ENCODE measurements around the gene NUP205. TPM values are rescaled to one million over a fixed set of nuclear protein-coding genes. Genes with fewer than 3 reads are reported as not detected.

The NUP205 gene
- total RNA-seq, 1 experiment from 2014 or later = 90.4 TPM

DNA sequence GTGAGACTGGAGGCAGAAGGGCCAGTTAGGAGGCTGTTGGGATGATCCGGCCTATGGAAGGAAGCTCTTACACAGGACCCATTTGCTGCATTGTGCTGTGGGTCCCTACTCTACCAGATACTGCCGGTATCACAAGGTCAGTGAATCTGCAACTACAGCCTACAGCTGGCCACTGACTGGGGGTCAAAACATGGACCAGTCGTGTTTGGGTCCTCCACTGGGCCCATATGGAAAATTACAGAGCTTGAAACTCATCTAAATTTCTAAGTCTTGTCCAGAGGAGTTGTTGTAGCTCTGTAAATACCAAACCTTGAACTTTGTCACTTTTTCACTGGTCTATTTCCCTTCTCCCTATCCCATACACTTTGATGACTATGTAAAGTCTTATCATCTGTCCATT lies 5.6 kb upstream of the NUP205 start:
- in situ Hi-C loops (cut with HindIII; ENCODE audit: low pct_unique_long_range_greater_than_20kb, low sequenced_read_pairs) = no loop called here
- ChIA-PET CTCF (no interaction called here), POLR2A (no interaction called here)

GRCh38 chr7:135553346-135553745 lies 4.4 kb upstream of the NUP205 start:
- TF ChIP-seq TCF7L2 (IDR thresholded peaks at IDR 0.05; ENCODE audit: low read depth, low read length) = no peak
- no peak for TF ChIP-seq CTCF (IDR thresholded peaks at IDR 0.05)
- TF ChIP-seq SIN3A (IDR thresholded peaks at IDR 0.05; ENCODE audit: borderline replicate concordance, insufficient read depth, low read depth, low read length) = no peak
- TF ChIP-seq POLR2AphosphoS5 (IDR thresholded peaks at IDR 0.05; ENCODE audit: low read depth, low read length) = no peak
- TF ChIP-seq REST (IDR thresholded peaks at IDR 0.05; ENCODE audit: insufficient read depth in 1 of 2, low read depth in 2 of 2, low read length in 1 of 2) = no peak
- ChIA-PET POLR2A (no interaction called here), CTCF (no interaction called here)
- Histone ChIP-seq H3K36me3 (ENCODE audit: control insufficient read depth, insufficient read depth, low read length) (no peaks in the 10 kb centered on the region; the same call in 1 of the 2 replicates), H3K4me1 (ENCODE audit: control insufficient read depth, insufficient read depth, low read length) (no peaks in the 10 kb centered on the region), H3K4me3 (ENCODE audit: low read depth in 2 of 2, low read length in 2 of 2) (no peak overlapping the region), H3K27ac (ENCODE audit: low read length) (no peak overlapping the region), H3K9me3 (ENCODE audit: control insufficient read depth, insufficient read depth, low read depth, low read length) (no peaks in the 10 kb centered on the region), H3K27me3 (ENCODE audit: control insufficient read depth, insufficient read depth, low read length) (no peaks in the 10 kb centered on the region)
- no TSS peak for BruUV-seq (replicated peaks)
- DNase-seq (ENCODE audit: low read depth, low spot score) (no peak), ATAC-seq (no peak)
- in situ Hi-C loops (cut with HindIII; ENCODE audit: low pct_unique_long_range_greater_than_20kb, low sequenced_read_pairs) = no loop called here
- intact Hi-C loops (cut with micrococcal nuclease; ENCODE audit: unreplicated experiment) = no loop called here

More for the DNA sequence above, 5.6 kb upstream of the NUP205 start:
- no TSS peak for BruUV-seq (replicated peaks)
- H3K36me3 ChIP-seq (ENCODE audit: control insufficient read depth, insufficient read depth, low read length) = no peaks in the 10 kb centered on the region
- TF ChIP-seq REST (IDR thresholded peaks at IDR 0.05; ENCODE audit: insufficient read depth in 1 of 2, low read depth in 2 of 2, low read length in 1 of 2) (no peak), CTCF (IDR thresholded peaks at IDR 0.05) (no peak), SIN3A (IDR thresholded peaks at IDR 0.05; ENCODE audit: borderline replicate concordance, insufficient read depth, low read depth, low read length) (no peak), POLR2AphosphoS5 (IDR thresholded peaks at IDR 0.05; ENCODE audit: low read depth, low read length) (no peak), TCF7L2 (IDR thresholded peaks at IDR 0.05; ENCODE audit: low read depth, low read length) (no peak)
- no peaks in the 10 kb centered on the region for H3K9me3 ChIP-seq (ENCODE audit: control insufficient read depth, insufficient read depth, low read depth, low read length)
- H3K4me1 ChIP-seq (ENCODE audit: control insufficient read depth, insufficient read depth, low read length) = no peaks in the 10 kb centered on the region
- H3K4me3 ChIP-seq (ENCODE audit: low read depth in 2 of 2, low read length in 2 of 2) = no peak overlapping the region
- H3K27ac ChIP-seq (ENCODE audit: low read length) = no peak overlapping the region
- ATAC-seq = no peak
- DNase-seq (ENCODE audit: low read depth, low spot score) = no peak
- H3K27me3 ChIP-seq (ENCODE audit: control insufficient read depth, insufficient read depth, low read length) = no peaks in the 10 kb centered on the region
- intact Hi-C loops (cut with micrococcal nuclease; ENCODE audit: unreplicated experiment) = no loop called here

All from Panc1 (cell line).